ENCODE data around the gene HADHB.

DNA sequence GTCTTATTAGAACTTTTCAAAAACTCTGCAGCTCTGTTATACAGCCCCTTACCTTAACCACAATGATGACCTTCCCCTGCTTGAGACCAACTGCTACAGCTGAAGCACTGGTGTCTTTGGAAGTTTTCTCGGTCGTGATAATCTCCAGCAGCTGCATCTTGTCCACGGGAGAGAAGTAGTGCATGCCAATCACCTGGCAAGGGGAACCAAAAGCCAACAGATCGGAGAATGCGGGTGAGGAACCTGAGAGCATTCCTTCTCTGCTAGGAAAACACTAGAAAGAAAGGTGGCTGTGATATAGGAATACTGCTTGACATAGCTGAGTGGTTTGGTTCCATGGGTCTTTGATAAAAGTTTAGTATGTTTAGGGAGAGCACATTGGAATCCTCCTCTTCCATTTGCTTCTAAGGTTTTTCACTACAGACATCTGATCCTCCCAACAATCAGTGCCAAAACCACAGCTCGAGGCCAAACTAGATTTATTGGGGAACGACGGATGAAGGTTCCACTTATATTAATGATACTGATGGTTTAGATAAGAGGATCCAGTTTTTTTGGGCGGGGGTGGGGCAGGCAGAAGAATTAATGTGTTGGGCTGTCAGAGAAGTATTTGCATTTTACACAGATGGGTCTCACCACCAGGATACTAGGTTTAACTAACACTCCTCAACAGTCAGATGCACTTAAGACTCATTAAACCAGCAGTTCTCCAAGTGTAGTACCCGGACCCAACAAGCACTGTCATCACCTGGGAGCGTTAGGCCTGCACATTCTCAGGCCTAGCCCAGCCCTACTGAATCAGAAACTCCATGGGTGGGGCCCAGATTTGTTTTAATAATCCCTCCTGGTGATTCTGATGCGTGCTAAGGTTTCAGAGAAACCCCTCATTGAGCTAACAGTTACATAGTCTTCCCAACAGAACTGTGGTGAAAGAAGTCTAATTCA, 49.4 kb upstream of the HADHB start:
- TF ChIP-seq, protein P1, sequence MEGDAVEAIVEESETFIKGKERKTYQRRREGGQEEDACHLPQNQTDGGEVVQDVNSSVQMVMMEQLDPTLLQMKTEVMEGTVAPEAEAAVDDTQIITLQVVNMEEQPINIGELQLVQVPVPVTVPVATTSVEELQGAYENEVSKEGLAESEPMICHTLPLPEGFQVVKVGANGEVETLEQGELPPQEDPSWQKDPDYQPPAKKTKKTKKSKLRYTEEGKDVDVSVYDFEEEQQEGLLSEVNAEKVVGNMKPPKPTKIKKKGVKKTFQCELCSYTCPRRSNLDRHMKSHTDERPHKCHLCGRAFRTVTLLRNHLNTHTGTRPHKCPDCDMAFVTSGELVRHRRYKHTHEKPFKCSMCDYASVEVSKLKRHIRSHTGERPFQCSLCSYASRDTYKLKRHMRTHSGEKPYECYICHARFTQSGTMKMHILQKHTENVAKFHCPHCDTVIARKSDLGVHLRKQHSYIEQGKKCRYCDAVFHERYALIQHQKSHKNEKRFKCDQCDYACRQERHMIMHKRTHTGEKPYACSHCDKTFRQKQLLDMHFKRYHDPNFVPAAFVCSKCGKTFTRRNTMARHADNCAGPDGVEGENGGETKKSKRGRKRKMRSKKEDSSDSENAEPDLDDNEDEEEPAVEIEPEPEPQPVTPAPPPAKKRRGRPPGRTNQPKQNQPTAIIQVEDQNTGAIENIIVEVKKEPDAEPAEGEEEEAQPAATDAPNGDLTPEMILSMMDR (conservative IDR thresholded peaks at IDR 0.05; ENCODE audit: low read depth, low read length): no peak
- no peak for TF ChIP-seq EZH2 (IDR thresholded peaks at IDR 0.05; ENCODE audit: borderline replicate concordance, low read depth, low read length, poor library complexity, severe bottlenecking)
